ENCODE results near the gene PWP2. TPM values are rescaled to one million over a fixed set of nuclear protein-coding genes. Genes with fewer than 3 reads are reported as not detected.
A peak's percentile ranks its signal among the peaks of the same experiment; 100 is the strongest.

PWP2 gene
- total and polyA plus RNA-seq, 11 donors, result 0.70 to 10.2 (median 5.0) TPM; not detected in 1

- intact Hi-C loops (cut with DNase I), result no loop called here
- H3K27ac ChIP-seq, result peak overlapping the region in 1 of 12 donors; percentile 76
- no peaks in the 10 kb centered on the region for H3K27me3 ChIP-seq
- TF ChIP-seq POLR2A (IDR thresholded peaks at IDR 0.05) (no peak), CTCF (IDR thresholded peaks at IDR 0.05) (no peak)
- ATAC-seq (no peak), DNase-seq (peak in 1 of 5 donors; percentile 18)
- WGBS, 4 donors, result 88 to 94% (median 91%) methylated on average over 30 of the region's 30 CpGs
- peaks cover 0 to 100% (median 82%) of the 10 kb centered on the region in 9 donors for H3K36me3 ChIP-seq
- H3K4me1 ChIP-seq, result peaks cover 3 to 60% (median 38%) of the 10 kb centered on the region in 12 donors
- no peaks in the 10 kb centered on the region for H3K9me3 ChIP-seq
- H3K4me3 ChIP-seq, result no peak overlapping the region
Observed at GRCh38 chr21:44089001-44089911, 17.9 kb upstream of the PWP2 start.

GRCh38 chr21:44090325-44090724 lies 16.9 kb upstream of the PWP2 start:
- peaks cover 0 to 49% (median 28%) of the 10 kb centered on the region in 12 donors for H3K4me1 ChIP-seq
- peak in 1 of 5 donors; percentile 10 for DNase-seq
- 90 to 94% (median 91%) methylated on average over 8 of the region's 8 CpGs for WGBS, 4 donors
- no peaks in the 10 kb centered on the region for H3K9me3 ChIP-seq
- no peaks in the 10 kb centered on the region for H3K27me3 ChIP-seq
- H3K27ac ChIP-seq, result peak overlapping the region in 1 of 12 donors; percentile 76
- intact Hi-C loops (cut with DNase I), result no loop called here
- H3K36me3 ChIP-seq, result peaks cover 0 to 100% (median 85%) of the 10 kb centered on the region in 9 donors
- no peak for TF ChIP-seq POLR2A (IDR thresholded peaks at IDR 0.05)
- TF ChIP-seq CTCF (IDR thresholded peaks at IDR 0.05), result no peak
- H3K4me3 ChIP-seq, result no peak overlapping the region
- ATAC-seq, result no peak

GRCh38 chr21:44092211-44092610 lies 15.0 kb upstream of the PWP2 start:
- H3K4me3 ChIP-seq, result no peak overlapping the region
- peaks cover 0 to 84% (median 80%) of the 10 kb centered on the region in 9 donors for H3K36me3 ChIP-seq
- peak in 3 of 4 donors; percentile 38 to 72 (median 39) for ATAC-seq
- 81 to 85% (median 84%) methylated on average over 9 of the region's 9 CpGs for WGBS, 4 donors
- peak in 1 of 5 donors; percentile 20 for DNase-seq
- intact Hi-C loops (cut with DNase I), result no loop called here
- peaks cover 0 to 30% (median 12%) of the 10 kb centered on the region in 12 donors for H3K4me1 ChIP-seq
- no peak for TF ChIP-seq POLR2A (IDR thresholded peaks at IDR 0.05)
- no peak for TF ChIP-seq CTCF (IDR thresholded peaks at IDR 0.05)
- H3K27me3 ChIP-seq, result no peaks in the 10 kb centered on the region
- H3K27ac ChIP-seq, result peak overlapping the region in 1 of 12 donors; percentile 8
- H3K9me3 ChIP-seq, result no peaks in the 10 kb centered on the region

GRCh38 chr21:44093761-44094160 lies 13.4 kb upstream of the PWP2 start:
- DNase-seq, result peak in 1 of 5 donors; percentile 7
- WGBS, 4 donors, result 87 to 90% (median 89%) methylated on average over 9 of the region's 9 CpGs
- H3K4me3 ChIP-seq, result no peak overlapping the region
- H3K27ac ChIP-seq, result no peak overlapping the region
- H3K36me3 ChIP-seq, result peaks cover 0 to 68% (median 66%) of the 10 kb centered on the region in 9 donors
- no peaks in the 10 kb centered on the region for H3K9me3 ChIP-seq
- intact Hi-C loops (cut with DNase I), result no loop called here
- TF ChIP-seq CTCF (IDR thresholded peaks at IDR 0.05) (no peak), POLR2A (IDR thresholded peaks at IDR 0.05) (no peak)
- no peak for ATAC-seq
- peaks cover 0 to 16% (median 5%) of the 10 kb centered on the region in 12 donors for H3K4me1 ChIP-seq
- no peaks in the 10 kb centered on the region for H3K27me3 ChIP-seq
